ENCODE measurements around the gene RAVER2.

GRCh38 chr1:64877151-64877550, 132.3 kb downstream of the RAVER2 start:
- no peak for TF ChIP-seq CTCF (IDR thresholded peaks at IDR 0.05)
- no peak for TF ChIP-seq POLR2A (IDR thresholded peaks at IDR 0.05)

All from testis (tissue), 2 donors.